ENCODE results near the gene ME3.

- no peak for TF ChIP-seq CREB1 (IDR thresholded peaks at IDR 0.05; ENCODE audit: low read depth)
- no peak for TF ChIP-seq MAX (IDR thresholded peaks at IDR 0.05)
- no peak for TF ChIP-seq FOXM1 (IDR thresholded peaks at IDR 0.05; ENCODE audit: borderline replicate concordance, low read depth)
- no peak for TF ChIP-seq TEAD4 (IDR thresholded peaks at IDR 0.05)
- TF ChIP-seq EGR1 (IDR thresholded peaks at IDR 0.05) = no peak
- no peak for TF ChIP-seq REST (IDR thresholded peaks at IDR 0.05; ENCODE audit: low read depth)
- no peak for TF ChIP-seq TAF1 (IDR thresholded peaks at IDR 0.05; ENCODE audit: low read depth)
- TF ChIP-seq CEBPB (IDR thresholded peaks at IDR 0.05) = peak; percentile 41
Measured at GRCh38 chr11:86624366-86624765, 48.0 kb downstream of the ME3 start.

All from Ishikawa (cell line).